H1 (cell line): ENCODE results near the gene DENND1A. TPM values are rescaled to one million over a fixed set of nuclear protein-coding genes. Genes with fewer than 3 reads are reported as not detected.
A peak's percentile ranks its signal among the peaks of the same experiment; 100 is the strongest.

Source experiments
- CTCF ChIA-PET: fragments of 300-600 bp; sonication (Branson Sonifier 250); formaldehyde crosslinking; loops from one replicate; lab custom pipeline; 2021; ENCODE audit not compliant: partially characterized antibody; lab: Charles Lee
- POLR2A ChIA-PET: fragments of 300-600 bp; sonication (Branson Sonifier 250); formaldehyde crosslinking; loops from one replicate; lab custom pipeline; 2021; ENCODE audit warnings: inconsistent platforms; ENCODE audit not compliant: partially characterized antibody; lab: Charles Lee
- DNase-seq, 2 experiments: peaks; one replicate each; pipeline versions ENCODE4 v3.0.0 to v3.0.0-alpha.2; 2010 to 2022; ENCODE audit warnings: low spot score in 2 of 2, low read depth in 1 of 2, mixed read lengths in 1 of 2
- FAIRE-seq: peaks from 2 replicates; lab custom pipeline; 2011; peaks lifted over from hg19 to GRCh38; lab: Jason Lieb, UNC
- H2AFZ ChIP-seq: 2 replicates; pipeline ENCODE4 v1.8.1; 2012; ENCODE audit warnings: low read length, inconsistent platforms
- H2AK5ac ChIP-seq: 2 replicates; pipeline ENCODE4 v1.6.1; 2013; ENCODE audit warnings: low read depth, low read length
- H2BK120ac ChIP-seq: replicated peaks from 2 replicates; pipeline ENCODE3; 2013; ENCODE audit warnings: low read depth, low read length, inconsistent platforms
- H2BK12ac ChIP-seq: 2 replicates; pipeline ENCODE4 v1.6.1; 2013; ENCODE audit warnings: low read depth, low read length
- H2BK15ac ChIP-seq: 2 replicates; pipeline ENCODE4 v1.6.1; 2013; ENCODE audit warnings: low read length
- H2BK20ac ChIP-seq: 2 replicates; pipeline ENCODE4 v1.6.1; 2013; ENCODE audit warnings: low read length
- H2BK5ac ChIP-seq: 2 replicates; pipeline ENCODE4 v1.6.1; 2013; ENCODE audit warnings: low read depth, low read length
- H3K14ac ChIP-seq: 2 replicates; pipeline ENCODE4 v1.6.1; 2013; ENCODE audit warnings: inconsistent platforms; ENCODE audit not compliant: insufficient read length
- H3K18ac ChIP-seq: 2 replicates; pipeline ENCODE4 v1.6.1; 2013; ENCODE audit warnings: low read length; ENCODE audit errors: extremely low read depth
- H3K23ac ChIP-seq: 2 replicates; pipeline ENCODE4 v1.6.1; 2013; ENCODE audit warnings: inconsistent platforms; ENCODE audit not compliant: insufficient read length
- H3K23me2 ChIP-seq: 2 replicates; pipeline ENCODE4 v1.6.1; 2013; ENCODE audit warnings: low read depth, low read length
- H3K27ac ChIP-seq: 2 replicates; pipeline ENCODE4 v1.6.1; 2011; ENCODE audit warnings: low read depth, low read length, inconsistent platforms
- H3K27me3 ChIP-seq, 4 experiments: replicated peaks in 1 of 4; 1 replicate in 1 of 4; 2 replicates in 3 of 4; pipeline versions ENCODE4 v1.6.1 to v1.8.1; 2011 to 2013; ENCODE audit warnings: low read length in 3 of 4, mild to moderate bottlenecking in 3 of 4, inconsistent platforms in 2 of 4, mixed read lengths in 2 of 4, moderate library complexity in 1 of 4; ENCODE audit not compliant: control insufficient read depth in 3 of 4, insufficient read depth in 3 of 4; ENCODE audit errors: extremely low read depth in 1 of 4
- H3K36me3 ChIP-seq, 4 experiments: 2 replicates each; pipeline versions ENCODE4 v1.6.1 to v1.8.1; 2011 to 2013; ENCODE audit warnings: mild to moderate bottlenecking in 4 of 4, low read length in 3 of 4, moderate library complexity in 2 of 4, control low read depth in 1 of 4, inconsistent platforms in 1 of 4; ENCODE audit not compliant: insufficient read depth in 4 of 4, control insufficient read depth in 2 of 4
- H3K4ac ChIP-seq: replicated peaks from 2 replicates; pipeline ENCODE3; 2013; ENCODE audit warnings: low read length, low read depth, mixed read lengths, inconsistent platforms; ENCODE audit not compliant: insufficient read length
- H3K4me1 ChIP-seq, 4 experiments: replicated peaks in 1 of 4; 1 replicate in 1 of 4; 2 replicates in 3 of 4; pipeline versions ENCODE4 v1.6.1 to v1.8.1; 2011 to 2013; ENCODE audit warnings: low read length in 3 of 4, inconsistent platforms in 2 of 4, mixed read lengths in 1 of 4; ENCODE audit not compliant: insufficient read depth in 4 of 4, control insufficient read depth in 3 of 4
- H3K4me2 ChIP-seq, 2 experiments: 2 replicates each; pipeline versions ENCODE4 v1.6.1 to v1.8.1; 2011 to 2013; ENCODE audit warnings: low read depth in 2 of 2, low read length in 2 of 2, control low read depth in 1 of 2, inconsistent platforms in 1 of 2, mild to moderate bottlenecking in 1 of 2; ENCODE audit not compliant: insufficient read depth in 1 of 2
- H3K4me3 ChIP-seq, 4 experiments: fragments of 200-600, 300-600 bp in 1 of 4; sonication (generic), shearing (Covaris generic), sonication (Bioruptor Twin) in 1 of 4; 2 replicates each; pipeline versions ENCODE4 v1.5.1 to v1.8.1; 2011 to 2016; ENCODE audit warnings: low read length in 4 of 4, low read depth in 3 of 4, control low read depth in 2 of 4, inconsistent platforms in 2 of 4, mild to moderate bottlenecking in 2 of 4, mixed read lengths in 1 of 4, moderate library complexity in 1 of 4; ENCODE audit not compliant: insufficient read depth in 2 of 4; ENCODE audit errors: extremely low read depth in 1 of 4
- H3K56ac ChIP-seq: replicated peaks from 2 replicates; pipeline ENCODE3; 2013; ENCODE audit warnings: low read depth, mild to moderate bottlenecking, mixed read lengths, low read length, inconsistent platforms; ENCODE audit not compliant: insufficient read length
- H3K79me1 ChIP-seq: 2 replicates; pipeline ENCODE4 v1.6.1; 2013; ENCODE audit warnings: low read depth, low read length, control low read depth
- H3K79me2 ChIP-seq, 2 experiments: 2 replicates each; pipeline versions ENCODE4 v1.6.1 to v1.8.1; 2012 to 2013; ENCODE audit warnings: low read length in 2 of 2, mild to moderate bottlenecking in 2 of 2, inconsistent platforms in 1 of 2; ENCODE audit not compliant: insufficient read depth in 2 of 2, control insufficient read depth in 1 of 2
- H3K9ac ChIP-seq, 4 experiments: replicated peaks in 1 of 4; 1 replicate in 1 of 4; 2 replicates in 3 of 4; pipeline versions ENCODE4 v1.6.1 to v1.8.1; 2011 to 2013; ENCODE audit warnings: low read depth in 3 of 4, low read length in 3 of 4, control low read depth in 2 of 4, mild to moderate bottlenecking in 2 of 4, moderate library complexity in 2 of 4, inconsistent platforms in 1 of 4; ENCODE audit errors: extremely low read depth in 1 of 4
- H3K9me3 ChIP-seq, 2 experiments: 2 replicates each; pipeline versions ENCODE4 v1.6.1 to v1.8.1; 2012 to 2013; ENCODE audit warnings: mild to moderate bottlenecking in 2 of 2, moderate library complexity in 2 of 2, control low read depth in 1 of 2, inconsistent platforms in 1 of 2, low read depth in 1 of 2, low read length in 1 of 2, mixed read lengths in 1 of 2; ENCODE audit not compliant: insufficient read depth in 2 of 2
- H4K20me1 ChIP-seq, 2 experiments: replicated peaks in 1 of 2; 2 replicates each; pipeline versions ENCODE3 to v1.8.1; 2011 to 2013; ENCODE audit warnings: inconsistent platforms in 2 of 2, low read length in 2 of 2, mild to moderate bottlenecking in 1 of 2; ENCODE audit not compliant: insufficient read depth in 2 of 2, control insufficient read depth in 1 of 2
- H4K5ac ChIP-seq: 2 replicates; pipeline ENCODE4 v1.6.1; 2013; ENCODE audit warnings: low read length, low read depth, mixed read lengths, inconsistent platforms; ENCODE audit not compliant: insufficient read length
- H4K8ac ChIP-seq: 2 replicates; pipeline ENCODE4 v1.8.0; 2013; ENCODE audit warnings: mild to moderate bottlenecking, moderate library complexity, low read length, inconsistent platforms; ENCODE audit not compliant: insufficient read depth; ENCODE audit errors: extremely low read depth
- H4K91ac ChIP-seq: replicated peaks from 2 replicates; pipeline ENCODE3; 2013; ENCODE audit warnings: low read length, mixed read lengths, inconsistent platforms; ENCODE audit not compliant: insufficient read length
- EGR1 ChIP-seq: IDR thresholded peaks from 2 replicates; pipeline ENCODE4 v1.6.1; 2011; ENCODE audit warnings: low read depth, low read length, borderline replicate concordance
- HDAC2 ChIP-seq, 2 experiments: fragments of 300-600 bp in 1 of 2; sonication (generic) in 1 of 2; IDR thresholded peaks; 2 replicates each; pipeline ENCODE4 v1.6.1; 2011 to 2012; ENCODE audit warnings: low read depth in 2 of 2, low read length in 2 of 2, mild to moderate bottlenecking in 2 of 2, moderate library complexity in 2 of 2, borderline replicate concordance in 1 of 2, inconsistent platforms in 1 of 2
- MAFK ChIP-seq: IDR thresholded peaks from 2 replicates; pipeline ENCODE4 v1.6.1; 2012; ENCODE audit warnings: low read depth, mild to moderate bottlenecking, improper control_type of control experiment, low read length
- WGBS, 2 experiments: shearing (Covaris generic) in 1 of 2; methylation state at CpG; one replicate each; pipeline versions ENCODE4 v1.1.6 to v1.1.7; 2013 to 2015; ENCODE audit warnings: low lambda C conversion rate in 2 of 2, mixed read lengths in 2 of 2, inconsistent platforms in 1 of 2, low coverage in 1 of 2, missing lambda C conversion rate in 1 of 2; ENCODE audit not compliant: insufficient replicate concordance in 2 of 2, insufficient coverage in 1 of 2, insufficient read length in 1 of 2; ENCODE audit errors: extremely low coverage in 1 of 2, missing lambda C conversion rate in 1 of 2; 5-methylcytosine and 5-hydroxymethylcytosine counted together
- polyA plus RNA-seq, 7 experiments: library from polyadenylated mRNA; depleted of rRNA in 3 of 7; stranded (reverse) in 5 of 7; unstranded in 2 of 7; fragments of >200 nt in 5 of 7; fragments of 200-250 nt in 2 of 7; gene quantifications; 1 replicate in 5 of 7; 2 replicates in 1 of 7; 4 replicates in 1 of 7; pipeline versions ENCODE4 v1.2.1 to v1.2.3, GENCODE V29; 2011 to 2013; ENCODE audit warnings: missing spikeins in 2 of 7, mixed read lengths in 2 of 7
- total RNA-seq: library from RNA; stranded (reverse); fragmentation: NEBNext Ultra II Directional; extraction: Animal tissue kit (Norgen Biotek cat#: 25700); gene quantifications from 2 replicates; pipeline ENCODE4 v1.2.1, GENCODE V29; 2021

Gene DENND1A
- total and polyA plus RNA-seq, 2 of the 8 experiments (the other 6 are each of a cell fraction or from before 2014, with no cell fraction given), result 24.1 to 26.4 TPM

DNA sequence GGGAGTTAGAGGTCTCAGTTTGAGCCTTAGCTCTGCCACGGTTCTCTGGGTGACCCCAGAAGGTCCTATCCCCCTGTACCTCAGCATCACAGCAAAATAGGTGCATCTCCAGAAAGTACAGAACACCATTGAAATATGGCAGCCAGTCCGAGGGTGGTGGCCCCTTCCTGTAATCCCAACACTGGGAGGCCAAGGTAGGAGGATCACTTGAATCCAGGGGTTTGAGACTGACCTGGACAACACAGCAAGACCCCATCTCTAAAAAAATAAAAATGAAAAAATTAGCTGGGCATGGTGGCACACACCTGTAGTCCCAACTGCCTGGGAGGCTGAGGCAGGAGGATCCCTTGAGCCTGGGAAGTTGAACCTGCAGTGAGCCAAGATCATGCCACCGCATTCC is 580.9 kb downstream of the DENND1A start:
- H3K4ac ChIP-seq, result no peak overlapping the region
- no peak for FAIRE-seq
- no peak overlapping the region for H3K4me2 ChIP-seq
- no peaks in the 10 kb centered on the region for H3K36me3 ChIP-seq
- CTCF ChIA-PET, result interaction anchor here (0.6 to 22.0 kb wide), 31 partner anchors 8 to 1126 kb away, joined by 3 to 668 read pairs (median 7); no protein-coding TSS in a partner anchor
- peak overlapping the region; percentile 5; the same call in 1 of the 2 replicates for H4K8ac ChIP-seq
- peaks cover 0 to 11% (median 0%) of the 10 kb centered on the region in 4 experiments; a peak in 4 of 7 replicates for H3K4me1 ChIP-seq
- H4K5ac ChIP-seq, result no peak overlapping the region
- no peaks in the 10 kb centered on the region for H3K9me3 ChIP-seq
- H4K91ac ChIP-seq, result no peak overlapping the region
- no peak overlapping the region for H3K27ac ChIP-seq
- no peak overlapping the region for H2BK5ac ChIP-seq
- H3K9ac ChIP-seq, result no peak overlapping the region; a peak in 1 of 7 replicates
- H3K18ac ChIP-seq, result no peak overlapping the region
- H2AFZ ChIP-seq, result no peak overlapping the region
- no peak overlapping the region for H3K14ac ChIP-seq
- H3K4me3 ChIP-seq, result no peak overlapping the region
- H2AK5ac ChIP-seq, result no peak overlapping the region
- no peak overlapping the region for H3K56ac ChIP-seq
- peak overlapping the region; percentile 27; the same call in 1 of the 2 replicates for H2BK20ac ChIP-seq
- POLR2A ChIA-PET, result interaction anchor here (1.2 to 1.4 kb wide), 2 partner anchors 9 to 436 kb away, joined by 3 read pairs; partner anchors contain the start of gene ZBTB6
- DNase-seq, result no peak
- no peak overlapping the region for H2BK15ac ChIP-seq
- peaks cover 11% of the 10 kb centered on the region for H3K23me2 ChIP-seq
- no peak overlapping the region for H2BK12ac ChIP-seq
- 51% methylated on average over 3 of the region's 3 CpGs; no CpG with 5 or more reads in 1 of the 2 experiments for WGBS, 2 experiments
- H2BK120ac ChIP-seq, result no peak overlapping the region
- H4K20me1 ChIP-seq, result peaks cover 0 to 10% of the 10 kb centered on the region in 2 experiments
- no peaks in the 10 kb centered on the region for H3K79me2 ChIP-seq
- no peak overlapping the region for H3K23ac ChIP-seq
- H3K27me3 ChIP-seq, result no peaks in the 10 kb centered on the region; a peak in 2 of 7 replicates
- H3K79me1 ChIP-seq, result no peaks in the 10 kb centered on the region
- TF ChIP-seq MAFK (no peak), HDAC2 (IDR thresholded peaks at IDR 0.05; ENCODE audit: borderline replicate concordance in 1 of 2, low read depth in 2 of 2, low read length in 2 of 2) (no peak), EGR1 (no peak)
